AG10803 (cell line): ENCODE data around the gene SLC25A21.

Source experiments
- DNase-seq: peaks from one replicate; pipeline ENCODE4 v3.0.0; 2010; ENCODE audit warnings: low read depth
- H3K4me3 ChIP-seq: 2 replicates; pipeline ENCODE4 v1.5.1; 2011; ENCODE audit warnings: mild to moderate bottlenecking, low read length, control low read depth
- CTCF ChIP-seq: conservative IDR thresholded peaks from 2 replicates; pipeline ENCODE4 v1.5.1; 2011; ENCODE audit warnings: mild to moderate bottlenecking, low read length, control low read depth, inconsistent platforms

The SLC25A21 gene

DNA sequence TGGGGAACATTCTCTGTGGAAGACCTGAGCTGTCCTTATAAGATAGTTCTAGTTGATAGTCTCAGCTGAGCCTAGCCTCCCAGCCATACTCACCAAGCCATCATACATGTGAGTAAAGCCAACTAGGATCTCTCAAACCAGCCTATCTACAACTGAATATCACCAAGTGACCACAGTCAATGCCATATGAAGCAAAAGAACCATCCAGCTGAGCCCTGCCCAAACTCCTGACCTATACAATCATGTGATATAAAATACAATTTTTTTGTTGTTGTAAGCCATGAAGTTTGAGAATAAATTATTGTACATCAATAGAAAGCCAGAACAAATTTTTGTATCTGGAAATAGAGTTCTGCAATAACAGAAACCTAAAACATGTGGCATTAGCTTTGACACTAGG lies 118.3 kb downstream of the SLC25A21 start:
- H3K4me3 ChIP-seq: no peak overlapping the region
- no peak for DNase-seq
- TF ChIP-seq CTCF: no peak

DNA sequence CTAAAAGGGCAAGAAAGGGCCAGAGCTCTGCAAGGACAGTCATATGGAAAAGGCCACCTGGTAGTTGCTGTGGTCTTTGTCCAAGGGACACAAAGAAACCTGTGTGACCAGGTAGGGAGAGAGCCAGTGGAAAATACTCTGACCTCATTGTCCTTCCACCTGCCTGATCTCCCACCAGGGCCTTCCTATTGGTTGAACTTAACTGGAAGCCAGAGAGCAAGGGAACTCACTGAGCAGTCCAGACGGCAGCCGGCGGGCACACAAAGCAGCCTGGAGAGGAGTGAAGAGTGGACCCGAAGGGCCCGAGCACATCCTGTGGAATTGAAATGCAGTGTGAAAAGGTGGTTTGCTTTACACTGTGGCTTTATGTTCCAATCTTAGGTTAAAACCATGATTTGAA lies 120.7 kb downstream of the SLC25A21 start:
- H3K4me3 ChIP-seq: no peak overlapping the region
- no peak for TF ChIP-seq CTCF
- no peak for DNase-seq

DNA sequence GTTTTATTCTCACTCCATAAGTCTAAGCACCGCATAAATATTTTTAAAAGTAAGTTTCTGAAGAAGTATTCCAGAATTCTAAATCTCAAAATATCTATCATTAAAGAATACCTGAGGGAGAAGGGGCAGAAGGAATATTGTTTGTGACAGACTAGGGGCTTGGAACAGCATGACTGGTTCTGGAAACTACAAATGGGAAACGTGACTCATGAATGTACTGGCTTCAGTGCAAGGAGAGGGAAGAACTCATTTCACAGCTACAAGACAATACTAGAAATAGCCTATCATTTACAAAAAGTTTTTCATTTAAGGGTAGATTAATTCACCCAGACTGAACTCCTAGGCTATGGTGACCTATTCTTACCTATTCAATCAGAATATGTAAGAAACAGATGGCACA lies 121.3 kb downstream of the SLC25A21 start:
- no peak for TF ChIP-seq CTCF
- DNase-seq: no peak
- H3K4me3 ChIP-seq: no peak overlapping the region

- H3K4me3 ChIP-seq: no peak overlapping the region
- DNase-seq: no peak
- no peak for TF ChIP-seq CTCF
Observed at GRCh38 chr14:37048666-37049071, 123.7 kb downstream of the SLC25A21 start.

DNA sequence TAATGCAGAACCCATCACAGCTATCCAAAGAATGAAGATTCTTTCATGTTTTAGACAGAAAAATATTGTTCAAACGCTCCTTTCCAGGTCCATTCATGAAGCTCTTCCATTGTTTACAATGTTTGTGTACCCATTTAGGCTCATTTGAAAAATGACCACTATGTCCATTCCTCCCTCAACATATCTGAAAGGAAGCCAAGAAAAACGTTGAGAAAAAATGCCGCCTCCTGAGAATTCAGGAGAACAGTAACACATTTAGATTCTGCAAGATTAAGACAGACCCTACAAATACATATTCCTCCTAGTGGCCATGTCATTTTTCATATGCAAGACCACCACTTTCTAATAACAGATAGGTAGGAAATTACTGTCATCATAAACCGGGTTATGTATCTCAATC lies 124.4 kb downstream of the SLC25A21 start:
- no peak for DNase-seq
- H3K4me3 ChIP-seq: no peak overlapping the region
- no peak for TF ChIP-seq CTCF

DNA sequence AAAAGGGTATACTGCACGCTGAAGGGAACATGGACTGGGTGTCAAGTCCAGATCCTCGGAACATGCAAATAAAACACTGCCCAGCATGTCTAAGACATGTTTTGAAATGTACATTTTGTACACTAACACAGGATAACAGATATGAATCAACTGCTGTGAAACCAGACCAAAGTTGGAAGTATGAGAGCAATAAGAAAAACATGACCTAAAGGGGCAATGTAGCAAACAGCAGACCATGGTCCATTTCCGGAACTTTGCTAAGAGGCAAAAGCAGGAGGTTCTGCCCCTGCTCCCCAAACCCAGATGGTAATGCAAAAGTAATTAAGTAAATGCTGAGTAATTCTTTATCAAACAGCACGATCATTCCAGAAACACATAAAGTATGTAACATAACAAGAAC lies 125.2 kb downstream of the SLC25A21 start:
- no peak for TF ChIP-seq CTCF
- no peak for DNase-seq
- H3K4me3 ChIP-seq: no peak overlapping the region

DNA sequence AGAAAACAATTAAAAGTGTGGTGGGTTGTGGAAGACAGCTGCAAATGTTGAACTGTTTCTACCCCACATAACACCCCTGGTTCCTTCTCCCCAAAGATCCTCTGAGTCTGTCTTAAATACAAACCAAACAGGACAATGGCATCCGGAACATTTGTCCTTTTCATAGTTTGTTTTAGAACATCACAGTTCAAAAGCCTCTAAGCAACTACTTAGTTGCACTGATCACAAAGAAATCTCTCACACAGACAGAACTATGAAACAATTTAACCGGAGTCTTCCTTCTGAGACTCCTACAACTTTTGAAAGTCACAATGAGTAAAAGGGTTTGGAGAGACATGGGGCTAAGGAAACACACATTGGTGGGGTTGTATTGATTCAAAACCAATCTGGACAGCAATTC lies 125.6 kb downstream of the SLC25A21 start:
- no peak for DNase-seq
- H3K4me3 ChIP-seq: no peak overlapping the region
- TF ChIP-seq CTCF: no peak
